Neural progenitor cell (in vitro differentiated cells): ENCODE data around the gene P2RX1.

Source experiments
- EZH2 ChIP-seq: fragments of 200-600 bp; sonication (generic); IDR thresholded peaks from 2 replicates; pipeline ENCODE4 v1.6.1; 2017; ENCODE audit warnings: antibody characterized with exemption, mild to moderate bottlenecking, moderate library complexity
- EZH2phosphoT487 ChIP-seq: fragments of 200-600 bp; sonication (generic); IDR thresholded peaks from 2 replicates; pipeline ENCODE4 v1.6.1; 2017; ENCODE audit warnings: antibody characterized with exemption
- TF ChIP-seq, protein P1 (sequence below): fragments of 200-600 bp; sonication (generic); IDR thresholded peaks from 2 replicates; pipeline ENCODE4 v1.5.1; 2017; ENCODE audit warnings: antibody characterized with exemption, mild to moderate bottlenecking

DNA sequence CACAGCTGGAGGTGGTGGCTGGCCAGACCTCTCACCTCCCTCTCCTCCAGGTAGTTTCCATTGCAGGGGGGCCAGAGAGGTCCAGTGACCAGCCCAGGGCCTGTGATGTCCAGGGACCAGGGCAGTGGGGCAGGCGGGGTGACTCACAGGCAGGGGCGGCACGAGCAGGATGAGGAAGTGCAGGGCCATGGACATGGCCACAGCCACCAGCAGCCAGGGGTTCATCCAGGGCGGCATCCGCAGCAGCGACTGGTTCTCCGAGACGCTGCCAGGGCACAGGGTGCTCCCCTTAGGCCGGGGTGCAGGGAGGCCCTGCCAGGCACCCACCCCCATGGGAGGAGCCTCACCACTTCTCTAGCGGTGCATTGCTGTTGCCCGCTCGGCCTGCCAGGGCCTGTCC lies 12.9 kb upstream of the P2RX1 start:
- no peak for TF ChIP-seq EZH2
- TF ChIP-seq, protein P1, sequence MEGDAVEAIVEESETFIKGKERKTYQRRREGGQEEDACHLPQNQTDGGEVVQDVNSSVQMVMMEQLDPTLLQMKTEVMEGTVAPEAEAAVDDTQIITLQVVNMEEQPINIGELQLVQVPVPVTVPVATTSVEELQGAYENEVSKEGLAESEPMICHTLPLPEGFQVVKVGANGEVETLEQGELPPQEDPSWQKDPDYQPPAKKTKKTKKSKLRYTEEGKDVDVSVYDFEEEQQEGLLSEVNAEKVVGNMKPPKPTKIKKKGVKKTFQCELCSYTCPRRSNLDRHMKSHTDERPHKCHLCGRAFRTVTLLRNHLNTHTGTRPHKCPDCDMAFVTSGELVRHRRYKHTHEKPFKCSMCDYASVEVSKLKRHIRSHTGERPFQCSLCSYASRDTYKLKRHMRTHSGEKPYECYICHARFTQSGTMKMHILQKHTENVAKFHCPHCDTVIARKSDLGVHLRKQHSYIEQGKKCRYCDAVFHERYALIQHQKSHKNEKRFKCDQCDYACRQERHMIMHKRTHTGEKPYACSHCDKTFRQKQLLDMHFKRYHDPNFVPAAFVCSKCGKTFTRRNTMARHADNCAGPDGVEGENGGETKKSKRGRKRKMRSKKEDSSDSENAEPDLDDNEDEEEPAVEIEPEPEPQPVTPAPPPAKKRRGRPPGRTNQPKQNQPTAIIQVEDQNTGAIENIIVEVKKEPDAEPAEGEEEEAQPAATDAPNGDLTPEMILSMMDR, result no peak
- no peak for TF ChIP-seq EZH2phosphoT487
